HG02623 (cell line): ENCODE results near the gene FEN1.

Experiments
- ATAC-seq: cut with Tn5 transposase; IDR thresholded peaks from one replicate; pipeline ENCODE4 v1.9.1; 2021; ENCODE audit warnings: moderate library complexity; ENCODE audit not compliant: unreplicated experiment

FEN1 gene

DNA sequence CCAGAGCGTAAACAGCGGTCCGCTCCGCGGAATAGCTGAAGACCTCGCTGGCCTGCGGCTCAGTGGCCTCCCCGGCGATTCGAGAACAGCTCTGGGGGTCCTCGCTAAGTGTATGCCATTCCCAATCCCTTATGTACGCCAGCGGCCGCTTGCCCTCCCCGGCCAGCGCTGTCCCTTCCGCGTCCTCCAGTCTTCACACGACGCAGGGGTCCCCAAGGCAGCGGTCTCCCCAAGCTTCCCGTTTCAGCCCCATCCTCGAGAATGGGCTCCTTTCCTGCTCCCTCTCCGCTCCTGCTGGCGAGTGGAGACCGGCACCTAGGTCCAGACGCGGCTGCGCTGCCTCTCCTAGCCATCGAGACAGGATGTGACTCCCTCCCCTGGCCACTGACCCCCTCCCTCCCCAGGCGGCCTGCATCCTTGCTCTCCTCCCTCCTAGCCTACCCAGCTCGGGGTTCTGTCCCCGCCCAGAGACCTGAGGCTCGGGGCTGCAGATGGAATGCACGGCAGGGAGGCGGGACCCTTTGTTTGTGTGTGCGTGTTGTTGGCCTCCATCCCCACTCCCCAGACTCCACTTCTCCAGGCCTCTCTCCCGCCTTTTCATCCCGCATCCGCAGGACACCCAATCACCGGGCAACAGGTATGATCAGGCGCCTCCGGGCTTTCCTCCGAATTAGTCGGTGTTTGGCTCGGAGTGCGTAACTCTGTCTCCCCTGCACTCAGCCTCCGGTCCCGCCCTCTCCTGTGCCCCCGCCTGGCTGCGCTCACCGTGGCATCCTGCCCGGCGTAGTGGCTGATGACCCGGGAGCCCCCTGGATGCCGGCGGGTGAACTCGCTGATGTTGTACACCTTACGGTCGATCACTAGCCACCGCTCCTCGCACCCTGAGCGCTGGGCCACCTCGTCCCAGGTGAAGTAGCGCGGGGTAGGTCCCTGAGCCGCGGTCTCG is 23.4 kb downstream of the FEN1 start:
- ATAC-seq, result peak; percentile 26

- ATAC-seq, result peak; percentile 56
These were observed 24.2 kb downstream of the FEN1 start, which contains the start of gene FADS1 for GRCh38 chr11:61816736-61817455. FADS1 (minus strand) TSS chr11:61817003; CDS start chr11:61816929, 74 bp downstream.

- ATAC-seq, result no peak
These were observed 24.9 kb downstream of the FEN1 start for GRCh38 chr11:61817471-61818202.

- ATAC-seq, result no peak
These were observed 27.5 kb downstream of the FEN1 start for GRCh38 chr11:61820174-61820573.

DNA sequence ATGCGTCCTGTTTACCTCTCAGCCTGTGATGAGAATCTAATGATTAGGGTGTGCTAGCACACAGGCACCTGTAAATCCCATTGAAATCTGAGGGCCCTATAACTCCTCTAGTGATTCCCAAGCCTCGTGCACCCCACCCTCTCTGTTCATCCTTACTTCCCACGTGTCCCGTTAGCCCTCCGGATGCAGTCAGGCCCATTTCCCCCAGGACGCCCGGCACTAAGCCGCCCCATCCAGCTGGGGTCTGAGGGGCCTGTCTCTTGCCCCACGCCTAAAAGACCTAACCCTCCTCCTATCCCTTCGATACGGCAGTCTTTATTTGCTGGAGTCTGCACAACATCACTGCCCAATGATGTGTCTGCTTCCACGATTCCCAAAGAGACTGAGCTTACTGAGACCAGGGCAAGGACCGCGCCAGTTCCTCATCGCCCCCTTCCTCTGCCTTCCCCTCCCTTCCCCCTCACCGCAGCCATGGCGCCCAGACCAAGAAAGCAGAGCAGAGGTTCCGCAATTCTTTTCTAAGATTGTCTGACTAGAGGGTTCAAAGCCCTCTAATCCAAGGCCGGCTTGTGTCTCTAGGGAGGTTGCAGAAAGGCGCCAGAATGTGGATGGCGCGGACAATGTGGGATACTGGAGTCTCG is 34.3 kb downstream of the FEN1 start:
- ATAC-seq, result peak; percentile 5

DNA sequence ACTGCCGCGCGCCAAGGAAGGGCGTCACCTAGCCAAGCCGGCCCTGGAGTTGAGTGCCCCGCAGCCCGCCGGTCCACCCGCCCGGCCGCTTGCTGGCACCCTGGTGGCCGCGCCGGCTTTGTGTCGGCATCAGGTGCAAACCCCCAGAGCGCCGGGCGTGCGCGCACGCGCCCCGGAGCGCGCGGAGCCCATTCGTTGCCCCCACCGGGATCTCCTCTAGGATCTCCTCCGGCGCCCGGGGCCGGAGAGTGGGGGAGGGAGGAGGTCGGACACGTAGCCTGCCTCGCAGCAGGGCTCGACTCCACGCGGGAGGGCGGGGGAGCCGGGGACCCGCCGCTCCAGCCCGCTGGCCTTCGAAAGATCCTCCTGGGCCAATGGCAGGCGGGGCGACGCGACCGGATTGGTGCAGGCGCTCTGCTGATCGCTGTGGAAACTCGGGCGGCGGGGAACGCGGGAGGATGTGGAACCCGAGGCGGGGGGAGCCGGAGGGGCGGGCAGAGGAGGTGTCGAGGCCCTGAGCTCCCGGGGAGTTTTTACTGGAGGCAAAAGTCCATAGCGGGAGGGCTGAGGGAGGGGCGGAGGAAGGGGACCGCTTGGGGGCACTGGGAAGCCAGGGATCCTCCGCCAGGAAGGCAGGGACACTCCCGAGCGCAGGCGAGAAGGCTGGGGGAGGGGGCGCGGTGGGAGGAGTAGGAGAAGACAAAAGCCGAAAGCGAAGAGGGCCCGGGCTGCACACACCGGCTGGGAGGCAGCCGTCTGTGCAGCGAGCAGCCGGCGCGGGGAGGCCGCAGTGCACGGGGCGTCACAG is 35.1 kb downstream of the FEN1 start, which contains the start of gene FADS2:
Gene FADS2 (plus strand): TSS at position 730 of the 808 bp plus-strand sequence. CDS start 91 bp downstream, outside the sequence.
- ATAC-seq, result peak; percentile 68

GRCh38 chr11:61828379-61828628 is 35.6 kb downstream of the FEN1 start:
- ATAC-seq, result no peak

DNA sequence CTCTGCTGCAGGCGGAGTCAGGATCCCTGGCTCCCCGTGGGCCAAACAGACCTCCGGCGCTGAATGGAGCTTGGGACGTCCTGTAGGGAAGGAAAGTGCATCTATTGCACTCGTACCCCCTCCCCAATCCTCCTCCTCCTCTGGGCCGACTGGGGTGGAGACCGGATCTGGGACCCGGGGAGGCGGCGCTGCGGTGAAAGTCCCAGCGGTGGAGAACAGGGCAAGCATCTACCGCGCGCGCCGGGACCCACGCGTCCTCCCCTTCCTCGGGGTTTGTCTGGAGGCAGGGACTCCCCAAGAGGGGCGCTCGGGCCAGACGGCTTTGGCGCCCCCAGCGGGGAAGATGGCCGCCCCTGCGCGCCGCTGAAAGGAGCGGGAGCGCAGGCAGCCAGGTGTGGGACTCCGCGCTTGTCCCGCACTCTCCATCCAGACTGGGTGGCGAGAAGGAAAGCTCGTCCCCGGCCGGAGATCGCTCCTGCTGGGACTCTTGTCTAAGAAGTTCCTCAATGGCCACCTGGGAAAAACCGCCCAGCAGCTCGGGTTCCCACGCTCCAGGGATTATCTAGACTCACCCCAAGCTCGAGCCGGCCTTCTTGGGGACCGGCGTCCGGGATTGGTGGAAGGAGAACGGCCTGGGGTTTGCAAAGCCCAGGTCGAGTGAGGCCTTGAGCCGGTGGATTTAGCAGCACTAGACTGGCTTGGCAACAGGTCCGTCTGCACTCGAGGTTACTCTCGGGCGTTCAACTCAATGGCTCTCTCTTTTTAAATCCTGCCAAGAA is 36.1 kb downstream of the FEN1 start:
- no peak for ATAC-seq

GRCh38 chr11:61829806-61830205 is 37.1 kb downstream of the FEN1 start:
- no peak for ATAC-seq

- ATAC-seq, result no peak
These were observed 37.8 kb downstream of the FEN1 start for GRCh38 chr11:61830237-61831105.

- no peak for ATAC-seq
These were observed 39.5 kb downstream of the FEN1 start for GRCh38 chr11:61832207-61832606.

GRCh38 chr11:61832754-61833153 is 40.0 kb downstream of the FEN1 start:
- no peak for ATAC-seq

DNA sequence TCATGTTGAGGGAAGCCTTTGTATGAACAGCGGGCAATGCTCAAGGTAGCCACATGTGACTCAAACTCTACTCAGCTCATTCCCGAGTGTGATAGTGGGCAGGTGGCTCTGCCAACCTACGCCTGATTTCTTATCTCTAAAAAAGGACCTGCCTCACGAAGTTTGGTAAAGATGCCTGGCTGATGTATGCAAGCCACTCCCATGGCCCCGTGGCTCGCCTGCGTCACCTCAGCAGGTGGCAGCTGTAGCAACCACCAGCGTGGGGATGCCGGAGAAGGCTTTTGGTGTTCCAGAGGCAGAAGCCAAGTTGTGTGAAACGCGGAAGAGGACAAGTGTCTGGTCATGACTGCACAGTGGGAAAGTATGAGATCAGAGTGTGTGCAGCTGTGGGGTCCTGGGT is 40.8 kb downstream of the FEN1 start:
- ATAC-seq, result no peak

GRCh38 chr11:61833926-61834277 is 41.2 kb downstream of the FEN1 start:
- ATAC-seq, result no peak

DNA sequence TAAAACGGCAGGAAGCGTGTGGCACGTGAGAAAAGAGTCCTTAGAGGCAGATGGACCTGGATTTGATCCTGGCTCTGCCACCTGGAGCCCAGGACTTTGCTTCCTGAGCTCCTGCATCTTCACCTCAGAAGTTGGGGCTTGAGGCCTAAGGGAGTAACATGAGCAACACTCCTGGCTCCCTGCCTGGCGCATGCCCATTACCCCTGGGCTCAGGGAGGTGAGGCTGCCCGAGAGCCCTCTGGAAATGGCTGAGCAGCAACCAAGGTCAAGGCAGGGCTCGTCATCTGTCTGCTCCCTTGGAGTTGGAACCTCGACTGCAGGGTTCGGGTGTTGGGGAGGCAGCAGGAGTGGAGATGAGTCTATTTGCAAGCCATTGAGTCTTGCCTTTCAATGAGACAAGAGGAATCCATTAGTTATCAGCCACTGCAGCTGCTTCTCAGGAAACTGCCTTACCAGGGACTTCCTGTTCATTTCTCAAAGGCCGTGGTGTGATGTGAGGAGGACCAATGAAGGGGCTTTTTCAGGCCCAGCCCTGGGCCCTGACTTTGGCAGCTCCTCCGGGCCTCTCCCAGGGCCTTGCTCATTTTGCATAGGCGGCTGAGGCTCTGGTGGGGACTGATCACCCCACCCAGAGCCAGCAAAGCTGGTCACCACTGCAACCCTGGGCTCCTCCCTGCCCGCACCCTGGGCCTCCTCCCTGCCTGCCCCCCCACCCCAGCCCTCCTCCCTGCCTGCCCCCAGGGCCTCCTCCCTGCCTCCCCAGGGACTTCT is 41.8 kb downstream of the FEN1 start:
- peak; percentile 88 for ATAC-seq

- ATAC-seq, result no peak
These were observed 43.5 kb downstream of the FEN1 start for GRCh38 chr11:61836193-61836592.

DNA sequence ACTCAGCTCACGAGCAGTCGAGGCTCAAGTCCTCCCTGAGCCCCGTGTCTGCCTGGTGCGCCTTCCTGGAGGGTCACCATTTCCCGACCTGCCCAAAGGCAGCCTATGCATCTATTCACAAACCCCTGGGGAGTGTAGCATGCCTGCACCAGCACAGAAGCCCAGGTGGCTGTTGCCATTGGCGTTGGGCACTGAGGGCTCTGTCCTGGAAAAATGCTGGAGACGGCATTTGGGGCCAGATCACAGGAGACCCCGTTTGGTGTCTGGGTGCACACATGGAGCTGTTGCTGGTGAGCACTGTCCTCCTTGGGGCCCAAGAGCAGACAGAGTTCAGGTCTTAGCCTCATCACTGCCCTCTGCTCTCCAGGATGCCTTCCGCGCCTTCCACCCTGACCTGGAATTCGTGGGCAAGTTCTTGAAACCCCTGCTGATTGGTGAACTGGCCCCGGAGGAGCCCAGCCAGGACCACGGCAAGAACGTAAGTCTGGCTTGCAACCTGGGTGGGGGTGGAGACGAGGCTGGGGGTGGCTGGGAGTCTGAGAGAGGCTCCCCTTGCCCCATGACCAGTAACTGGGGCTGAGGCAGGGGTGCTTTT is 44.8 kb downstream of the FEN1 start:
- ATAC-seq, result no peak
